ENCODE measurements around the gene MCF2L. TPM values are rescaled to one million over a fixed set of nuclear protein-coding genes. Genes with fewer than 3 reads are reported as not detected.

MCF2L gene
- total RNA-seq, 2 donors from 2014 or later, result 48.0 to 49.9 TPM

DNA sequence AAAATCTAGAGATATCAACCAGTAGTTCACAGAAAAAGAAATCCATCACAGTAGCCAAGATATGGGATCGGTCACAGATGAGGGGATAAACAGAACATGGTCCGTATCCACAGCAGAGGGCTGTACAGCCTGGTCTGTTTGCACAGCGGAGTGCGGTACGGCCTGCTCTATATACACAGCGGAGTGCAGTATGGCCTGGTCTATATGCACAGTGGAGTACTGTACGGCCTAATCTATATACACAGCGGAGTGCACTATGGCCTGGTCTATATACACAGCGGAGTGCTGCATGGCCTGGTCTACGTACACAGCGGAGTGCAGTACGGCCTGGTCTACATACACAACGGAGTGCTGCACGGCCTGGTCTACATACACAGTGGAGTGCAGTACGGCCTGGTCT, 43.0 kb upstream of the MCF2L start:
- no peak overlapping the region for H3K4me3 ChIP-seq (ENCODE audit: low read length)
- peaks cover 10% of the 10 kb centered on the region for H3K9me3 ChIP-seq (ENCODE audit: control insufficient read depth, low read length)
- Mint-ChIP-seq H3K36me3 (ENCODE audit: low read depth) (peaks cover 20% of the 10 kb centered on the region), H3K27ac (no peak overlapping the region), H3K4me3 (no peak overlapping the region), H3K4me1 (peaks cover 11% of the 10 kb centered on the region), H3K27me3 (ENCODE audit: insufficient read depth) (no peaks in the 10 kb centered on the region), H3K9me3 (peaks cover 11% of the 10 kb centered on the region)
- TF ChIP-seq CTCF (conservative IDR thresholded peaks at IDR 0.05), result no peak
- no peak for DNase-seq
- no peak overlapping the region for H3K9ac ChIP-seq (ENCODE audit: extremely low read depth, low read length, poor library complexity, severe bottlenecking)
- no peaks in the 10 kb centered on the region for H3K4me1 ChIP-seq (ENCODE audit: control insufficient read depth, insufficient read depth, low read length)
- no peaks in the 10 kb centered on the region for H3K27me3 ChIP-seq (ENCODE audit: control insufficient read depth, insufficient read depth, low read length, poor library complexity, severe bottlenecking)
- no peak overlapping the region for H3K27ac ChIP-seq (ENCODE audit: low read depth, low read length)
- H3K36me3 ChIP-seq (ENCODE audit: control insufficient read depth, insufficient read depth, low read length), result no peaks in the 10 kb centered on the region
- WGBS, 2 experiments (ENCODE audit: insufficient coverage in 1 of 2, insufficient read length in 1 of 2), result 96 to 99% methylated on average over 15 of the region's 15 CpGs

- H3K4me3 Mint-ChIP-seq, result no peak overlapping the region
- Histone ChIP-seq H3K36me3 (ENCODE audit: control insufficient read depth, insufficient read depth, low read length) (no peaks in the 10 kb centered on the region), H3K9me3 (ENCODE audit: control insufficient read depth, low read length) (peaks cover 10% of the 10 kb centered on the region), H3K27me3 (ENCODE audit: control insufficient read depth, insufficient read depth, low read length, poor library complexity, severe bottlenecking) (no peaks in the 10 kb centered on the region), H3K4me3 (ENCODE audit: low read length) (no peak overlapping the region), H3K9ac (ENCODE audit: extremely low read depth, low read length, poor library complexity, severe bottlenecking) (no peak overlapping the region), H3K27ac (ENCODE audit: low read depth, low read length) (no peak overlapping the region), H3K4me1 (ENCODE audit: control insufficient read depth, insufficient read depth, low read length) (no peaks in the 10 kb centered on the region)
- H3K36me3 Mint-ChIP-seq (ENCODE audit: low read depth), result peaks cover 16% of the 10 kb centered on the region
- H3K27ac Mint-ChIP-seq, result no peak overlapping the region
- peaks cover 11% of the 10 kb centered on the region for H3K9me3 Mint-ChIP-seq
- WGBS, 2 experiments (ENCODE audit: insufficient coverage in 1 of 2, insufficient read length in 1 of 2), result 94 to 96% methylated on average over 5 of the region's 5 CpGs
- no peaks in the 10 kb centered on the region for H3K27me3 Mint-ChIP-seq (ENCODE audit: insufficient read depth)
- TF ChIP-seq CTCF (conservative IDR thresholded peaks at IDR 0.05), result no peak
- no peak for DNase-seq
- peaks cover 13% of the 10 kb centered on the region for H3K4me1 Mint-ChIP-seq
These were observed 42.0 kb upstream of the MCF2L start for GRCh38 chr13:112926993-112927392.

GRCh38 chr13:112928020-112928971, 40.7 kb upstream of the MCF2L start:
- WGBS, 2 experiments (ENCODE audit: insufficient coverage in 1 of 2, insufficient read length in 1 of 2), result 88 to 92% methylated on average over 16 to 20 of the region's 21 CpGs
- Histone ChIP-seq H3K9ac (ENCODE audit: extremely low read depth, low read length, poor library complexity, severe bottlenecking) (no peak overlapping the region), H3K27me3 (ENCODE audit: control insufficient read depth, insufficient read depth, low read length, poor library complexity, severe bottlenecking) (no peaks in the 10 kb centered on the region), H3K27ac (ENCODE audit: low read depth, low read length) (no peak overlapping the region), H3K4me3 (ENCODE audit: low read length) (no peak overlapping the region), H3K4me1 (ENCODE audit: control insufficient read depth, insufficient read depth, low read length) (no peaks in the 10 kb centered on the region), H3K36me3 (ENCODE audit: control insufficient read depth, insufficient read depth, low read length) (no peaks in the 10 kb centered on the region), H3K9me3 (ENCODE audit: control insufficient read depth, low read length) (peaks cover 10% of the 10 kb centered on the region)
- Mint-ChIP-seq H3K27ac (no peak overlapping the region), H3K9me3 (peaks cover 11% of the 10 kb centered on the region), H3K4me3 (no peak overlapping the region), H3K27me3 (ENCODE audit: insufficient read depth) (no peaks in the 10 kb centered on the region), H3K4me1 (peaks cover 13% of the 10 kb centered on the region), H3K36me3 (ENCODE audit: low read depth) (peaks cover 13% of the 10 kb centered on the region)
- no peak for TF ChIP-seq CTCF (conservative IDR thresholded peaks at IDR 0.05)
- DNase-seq, result no peak
